ENCODE measurements around the gene DNPEP. TPM values are rescaled to one million over a fixed set of nuclear protein-coding genes. Genes with fewer than 3 reads are reported as not detected.
"Not testable (repeated sequence)": the region's sequence is repeated elsewhere in the genome, so short reads cannot be mapped to it uniquely, and the experiment has no call there.

DNPEP gene
- total RNA-seq, 1 donor from 2014 or later, result 25.1 TPM

- H3K4me3 ChIP-seq (ENCODE audit: low read length in 3 of 3), result peak overlapping the region in 1 of 3 donors; percentile 20
- H3K27me3 ChIP-seq (ENCODE audit: control insufficient read depth in 3 of 3, insufficient read depth in 3 of 3, low read length in 3 of 3), result no peaks in the 10 kb centered on the region
- H3K9me3 ChIP-seq (ENCODE audit: control insufficient read depth in 3 of 3, low read length in 3 of 3), result no peaks in the 10 kb centered on the region
- H3K27ac ChIP-seq (ENCODE audit: low read depth, low read length), result peak overlapping the region; percentile 99
- peaks cover 70 to 96% (median 85%) of the 10 kb centered on the region in 3 donors for H3K4me1 ChIP-seq (ENCODE audit: control insufficient read depth in 3 of 3, insufficient read depth in 3 of 3, low read length in 3 of 3)
- H3K36me3 ChIP-seq (ENCODE audit: control insufficient read depth in 3 of 3, insufficient read depth in 3 of 3, low read length in 3 of 3), result no peaks in the 10 kb centered on the region
- H3K9ac ChIP-seq (ENCODE audit: low read depth in 1 of 3, low read length in 3 of 3), result peak overlapping the region; percentile 54 to 64 (median 62)
Measured at GRCh38 chr2:219402665-219403515, 15.2 kb upstream of the DNPEP start.

- Histone ChIP-seq H3K27ac (ENCODE audit: low read depth, low read length) (no peak overlapping the region), H3K36me3 (ENCODE audit: control insufficient read depth in 3 of 3, insufficient read depth in 3 of 3, low read length in 3 of 3) (no peaks in the 10 kb centered on the region), H3K4me3 (ENCODE audit: low read length in 3 of 3) (no peak overlapping the region), H3K27me3 (ENCODE audit: control insufficient read depth in 3 of 3, insufficient read depth in 3 of 3, low read length in 3 of 3) (no peaks in the 10 kb centered on the region), H3K9ac (ENCODE audit: low read depth in 1 of 3, low read length in 3 of 3) (peak overlapping the region in 1 of 3 donors; percentile 64), H3K4me1 (ENCODE audit: control insufficient read depth in 3 of 3, insufficient read depth in 3 of 3, low read length in 3 of 3) (peaks cover 62 to 92% (median 78%) of the 10 kb centered on the region in 3 donors), H3K9me3 (ENCODE audit: control insufficient read depth in 3 of 3, low read length in 3 of 3) (no peaks in the 10 kb centered on the region)
Measured at GRCh38 chr2:219401606-219402005, 13.9 kb upstream of the DNPEP start.

GRCh38 chr2:219400562-219400961 lies 12.8 kb upstream of the DNPEP start:
- Histone ChIP-seq H3K4me1 (ENCODE audit: control insufficient read depth in 3 of 3, insufficient read depth in 3 of 3, low read length in 3 of 3) (peaks cover 52 to 81% (median 68%) of the 10 kb centered on the region in 3 donors), H3K27me3 (ENCODE audit: control insufficient read depth in 3 of 3, insufficient read depth in 3 of 3, low read length in 3 of 3) (no peaks in the 10 kb centered on the region), H3K9ac (ENCODE audit: low read depth in 1 of 3, low read length in 3 of 3) (peak overlapping the region in 2 of 3 donors; percentile 0 to 12), H3K27ac (ENCODE audit: low read depth, low read length) (peak overlapping the region; percentile 84), H3K36me3 (ENCODE audit: control insufficient read depth in 3 of 3, insufficient read depth in 3 of 3, low read length in 3 of 3) (no peaks in the 10 kb centered on the region), H3K9me3 (ENCODE audit: control insufficient read depth in 3 of 3, low read length in 3 of 3) (no peaks in the 10 kb centered on the region), H3K4me3 (ENCODE audit: low read length in 3 of 3) (no peak overlapping the region)

GRCh38 chr2:219399716-219400478 lies 12.2 kb upstream of the DNPEP start:
- Histone ChIP-seq H3K36me3 (ENCODE audit: control insufficient read depth in 3 of 3, insufficient read depth in 3 of 3, low read length in 3 of 3) (no peaks in the 10 kb centered on the region), H3K9ac (ENCODE audit: low read depth in 1 of 3, low read length in 3 of 3) (peak overlapping the region in 1 of 3 donors; percentile 71), H3K4me3 (ENCODE audit: low read length in 3 of 3) (peak overlapping the region in 1 of 3 donors; percentile 50), H3K27me3 (ENCODE audit: control insufficient read depth in 3 of 3, insufficient read depth in 3 of 3, low read length in 3 of 3) (no peaks in the 10 kb centered on the region), H3K4me1 (ENCODE audit: control insufficient read depth in 3 of 3, insufficient read depth in 3 of 3, low read length in 3 of 3) (peaks cover 45 to 76% (median 61%) of the 10 kb centered on the region in 3 donors), H3K9me3 (ENCODE audit: control insufficient read depth in 3 of 3, low read length in 3 of 3) (no peaks in the 10 kb centered on the region), H3K27ac (ENCODE audit: low read depth, low read length) (peak overlapping the region; percentile 84)

GRCh38 chr2:219398721-219399363 lies 11.1 kb upstream of the DNPEP start:
- peak overlapping the region; percentile 63 to 71 (median 71) for H3K9ac ChIP-seq (ENCODE audit: low read depth in 1 of 3, low read length in 3 of 3)
- peaks cover 40 to 66% (median 50%) of the 10 kb centered on the region in 3 donors for H3K4me1 ChIP-seq (ENCODE audit: control insufficient read depth in 3 of 3, insufficient read depth in 3 of 3, low read length in 3 of 3)
- H3K27ac ChIP-seq (ENCODE audit: low read depth, low read length), result peak overlapping the region; percentile 84
- H3K27me3 ChIP-seq (ENCODE audit: control insufficient read depth in 3 of 3, insufficient read depth in 3 of 3, low read length in 3 of 3), result no peaks in the 10 kb centered on the region
- peak overlapping the region; percentile 24 to 50 (median 41) for H3K4me3 ChIP-seq (ENCODE audit: low read length in 3 of 3)
- no peaks in the 10 kb centered on the region for H3K36me3 ChIP-seq (ENCODE audit: control insufficient read depth in 3 of 3, insufficient read depth in 3 of 3, low read length in 3 of 3)
- no peaks in the 10 kb centered on the region for H3K9me3 ChIP-seq (ENCODE audit: control insufficient read depth in 3 of 3, low read length in 3 of 3)

GRCh38 chr2:219396863-219397457 lies 9.2 kb upstream of the DNPEP start:
- Histone ChIP-seq H3K27me3 (ENCODE audit: control insufficient read depth in 3 of 3, insufficient read depth in 3 of 3, low read length in 3 of 3) (no peaks in the 10 kb centered on the region), H3K9me3 (ENCODE audit: control insufficient read depth in 3 of 3, low read length in 3 of 3) (no peaks in the 10 kb centered on the region), H3K4me1 (ENCODE audit: control insufficient read depth in 3 of 3, insufficient read depth in 3 of 3, low read length in 3 of 3) (peaks cover 22 to 47% (median 33%) of the 10 kb centered on the region in 3 donors), H3K4me3 (ENCODE audit: low read length in 3 of 3) (no peak overlapping the region), H3K36me3 (ENCODE audit: control insufficient read depth in 3 of 3, insufficient read depth in 3 of 3, low read length in 3 of 3) (no peaks in the 10 kb centered on the region), H3K9ac (ENCODE audit: low read depth in 1 of 3, low read length in 3 of 3) (no peak overlapping the region), H3K27ac (ENCODE audit: low read depth, low read length) (no peak overlapping the region)

GRCh38 chr2:219395609-219396008 lies 7.9 kb upstream of the DNPEP start:
- Histone ChIP-seq H3K27ac (ENCODE audit: low read depth, low read length) (no peak overlapping the region), H3K9me3 (ENCODE audit: control insufficient read depth in 3 of 3, low read length in 3 of 3) (no peaks in the 10 kb centered on the region), H3K27me3 (ENCODE audit: control insufficient read depth in 3 of 3, insufficient read depth in 3 of 3, low read length in 3 of 3) (no peaks in the 10 kb centered on the region), H3K4me3 (ENCODE audit: low read length in 3 of 3) (no peak overlapping the region), H3K4me1 (ENCODE audit: control insufficient read depth in 3 of 3, insufficient read depth in 3 of 3, low read length in 3 of 3) (peaks cover 17 to 34% (median 24%) of the 10 kb centered on the region in 3 donors), H3K9ac (ENCODE audit: low read depth in 1 of 3, low read length in 3 of 3) (no peak overlapping the region), H3K36me3 (ENCODE audit: control insufficient read depth in 3 of 3, insufficient read depth in 3 of 3, low read length in 3 of 3) (no peaks in the 10 kb centered on the region)

GRCh38 chr2:219395056-219395455 lies 7.3 kb upstream of the DNPEP start:
- not testable (repeated sequence) for H3K36me3 ChIP-seq (ENCODE audit: control insufficient read depth in 3 of 3, insufficient read depth in 3 of 3, low read length in 3 of 3); H3K9me3 ChIP-seq (ENCODE audit: control insufficient read depth in 3 of 3, low read length in 3 of 3); H3K9ac ChIP-seq (ENCODE audit: low read depth in 1 of 3, low read length in 3 of 3); H3K4me3 ChIP-seq (ENCODE audit: low read length in 3 of 3); H3K27ac ChIP-seq (ENCODE audit: low read depth, low read length); H3K27me3 ChIP-seq (ENCODE audit: control insufficient read depth in 3 of 3, insufficient read depth in 3 of 3, low read length in 3 of 3)
- H3K4me1 ChIP-seq (ENCODE audit: control insufficient read depth in 3 of 3, insufficient read depth in 3 of 3, low read length in 3 of 3), result peaks cover 12 to 29% (median 20%) of the 10 kb centered on the region in 3 donors

- H3K27ac ChIP-seq (ENCODE audit: low read depth, low read length), result no peak overlapping the region
- no peaks in the 10 kb centered on the region for H3K9me3 ChIP-seq (ENCODE audit: control insufficient read depth in 3 of 3, low read length in 3 of 3)
- no peak overlapping the region for H3K9ac ChIP-seq (ENCODE audit: low read depth in 1 of 3, low read length in 3 of 3)
- no peaks in the 10 kb centered on the region for H3K36me3 ChIP-seq (ENCODE audit: control insufficient read depth in 3 of 3, insufficient read depth in 3 of 3, low read length in 3 of 3)
- no peaks in the 10 kb centered on the region for H3K27me3 ChIP-seq (ENCODE audit: control insufficient read depth in 3 of 3, insufficient read depth in 3 of 3, low read length in 3 of 3)
- no peak overlapping the region for H3K4me3 ChIP-seq (ENCODE audit: low read length in 3 of 3)
- peaks cover 4 to 14% (median 5%) of the 10 kb centered on the region in 3 donors for H3K4me1 ChIP-seq (ENCODE audit: control insufficient read depth in 3 of 3, insufficient read depth in 3 of 3, low read length in 3 of 3)
Measured at GRCh38 chr2:219392754-219393153, 5.0 kb upstream of the DNPEP start.

All from skeletal muscle tissue (tissue), 4 donors.